Measurements from ENCODE around the gene CDA.

The CDA gene

GRCh38 chr1:20612221-20612746, 23.4 kb downstream of the CDA start (continued):
- peak; percentile 98 for TF ChIP-seq KLF1 (tag by site-specific recombination; IDR thresholded peaks at IDR 0.05)
- no peak for TF ChIP-seq ZNF366 (tag by site-specific recombination; conservative IDR thresholded peaks at IDR 0.05)
- no peak for TF ChIP-seq PRDM1 (tag by site-specific recombination; IDR thresholded peaks at IDR 0.05)

- H3K36me3 ChIP-seq (ENCODE audit: control insufficient read depth in 2 of 2, insufficient read depth in 1 of 2, low read length in 2 of 2), result no peaks in the 10 kb centered on the region
- POLR2A ChIA-PET, result interaction anchor here (0.8 to 2.2 kb wide), 2 partner anchors 20 to 39 kb away, joined by 3 to 7 read pairs; no protein-coding TSS in a partner anchor
- no peak overlapping the region for H3K4me3 ChIP-seq (ENCODE audit: low read depth, low read length)
- CTCF ChIA-PET, result interaction anchor here (1.7 kb wide), 2 partner anchors 19 to 39 kb away, joined by 5 to 6 read pairs; partner anchors contain the start of gene PINK1
- H3K27ac ChIP-seq (ENCODE audit: extremely low read depth, low read depth, low read length), result no peak overlapping the region
- TF ChIP-seq ZNF366 (tag by site-specific recombination; conservative IDR thresholded peaks at IDR 0.05) (no peak), SP2 (tag by site-specific recombination; IDR thresholded peaks at IDR 0.05) (no peak), ZBTB48 (tag by site-specific recombination; IDR thresholded peaks at IDR 0.05) (no peak), ZNF335 (tag by site-specific recombination; conservative IDR thresholded peaks at IDR 0.05) (peak; percentile 52; the same call in 1 of the 2 replicates), ZNF146 (tag by site-specific recombination; IDR thresholded peaks at IDR 0.05) (no peak)
- no peaks in the 10 kb centered on the region for H3K4me1 ChIP-seq (ENCODE audit: control insufficient read depth, insufficient read depth, low read length)
- no peaks in the 10 kb centered on the region for H3K9me3 ChIP-seq (ENCODE audit: control insufficient read depth, insufficient read depth, low read depth, low read length)
These were observed 25.3 kb downstream of the CDA start for GRCh38 chr1:20614131-20614579.

- ChIA-PET POLR2A (no interaction called here), CTCF (interaction anchor here (1.4 to 1.6 kb wide), 2 partner anchors 17 to 41 kb away, joined by 5 to 6 read pairs; partner anchors contain the start of gene PINK1)
- Histone ChIP-seq H3K4me3 (ENCODE audit: low read depth, low read length) (no peak overlapping the region), H3K9me3 (ENCODE audit: control insufficient read depth, insufficient read depth, low read depth, low read length) (no peaks in the 10 kb centered on the region), H3K36me3 (ENCODE audit: control insufficient read depth in 2 of 2, insufficient read depth in 1 of 2, low read length in 2 of 2) (no peaks in the 10 kb centered on the region), H3K4me1 (ENCODE audit: control insufficient read depth, insufficient read depth, low read length) (no peaks in the 10 kb centered on the region), H3K27ac (ENCODE audit: extremely low read depth, low read depth, low read length) (no peak overlapping the region)
- TF ChIP-seq KLF7 (tag by site-specific recombination; IDR thresholded peaks at IDR 0.05; ENCODE audit: borderline replicate concordance), result no peak
- no peak for TF ChIP-seq ZNF157 (tag by site-specific recombination; IDR thresholded peaks at IDR 0.05)
- TF ChIP-seq ZNF211 (tag by site-specific recombination; IDR thresholded peaks at IDR 0.05; ENCODE audit: low read depth), result no peak
- TF ChIP-seq ZNF112 (tag by site-specific recombination; IDR thresholded peaks at IDR 0.05), result no peak
- no peak for TF ChIP-seq ZBTB48 (tag by site-specific recombination; IDR thresholded peaks at IDR 0.05)
- no peak for TF ChIP-seq BCL11A (tag by site-specific recombination; IDR thresholded peaks at IDR 0.05; ENCODE audit: low read depth)
These were observed 27.3 kb downstream of the CDA start for GRCh38 chr1:20615946-20616846.

- no peaks in the 10 kb centered on the region for H3K4me1 ChIP-seq (ENCODE audit: control insufficient read depth, insufficient read depth, low read length)
- POLR2A ChIA-PET, result no interaction called here
- H3K4me3 ChIP-seq (ENCODE audit: low read depth, low read length), result no peak overlapping the region
- no peaks in the 10 kb centered on the region for H3K36me3 ChIP-seq (ENCODE audit: control insufficient read depth in 2 of 2, insufficient read depth in 1 of 2, low read length in 2 of 2)
- H3K9me3 ChIP-seq (ENCODE audit: control insufficient read depth, insufficient read depth, low read depth, low read length), result no peaks in the 10 kb centered on the region
- H3K27ac ChIP-seq (ENCODE audit: extremely low read depth, low read depth, low read length), result no peak overlapping the region
- CTCF ChIA-PET, result interaction anchor here (1.4 to 1.6 kb wide), 2 partner anchors 16 to 42 kb away, joined by 5 to 6 read pairs; partner anchors contain the start of gene PINK1
- no peak for TF ChIP-seq SCRT2 (tag by site-specific recombination; IDR thresholded peaks at IDR 0.05)
- TF ChIP-seq ZFHX2 (tag by site-specific recombination; conservative IDR thresholded peaks at IDR 0.05), result 0 out of 2 replicates have a peak, but pooled peaks have one; percentile 15
- TF ChIP-seq ZNF664 (tag by site-specific recombination; IDR thresholded peaks at IDR 0.05), result peak; percentile 65; the same call in 1 of the 2 replicates
These were observed 28.1 kb downstream of the CDA start for GRCh38 chr1:20616847-20617487.

Measured in HEK293 (cell line).